ENCODE measurements around the gene GAL3ST2. TPM values are rescaled to one million over a fixed set of nuclear protein-coding genes. Genes with fewer than 3 reads are reported as not detected.
"Not testable (repeated sequence)": the region's sequence is repeated elsewhere in the genome, so short reads cannot be mapped to it uniquely, and the experiment has no call there.

Gene GAL3ST2
- total RNA-seq (2014; rRNA removed; shearing (Covaris generic)) = not detected in 2 replicates

DNA sequence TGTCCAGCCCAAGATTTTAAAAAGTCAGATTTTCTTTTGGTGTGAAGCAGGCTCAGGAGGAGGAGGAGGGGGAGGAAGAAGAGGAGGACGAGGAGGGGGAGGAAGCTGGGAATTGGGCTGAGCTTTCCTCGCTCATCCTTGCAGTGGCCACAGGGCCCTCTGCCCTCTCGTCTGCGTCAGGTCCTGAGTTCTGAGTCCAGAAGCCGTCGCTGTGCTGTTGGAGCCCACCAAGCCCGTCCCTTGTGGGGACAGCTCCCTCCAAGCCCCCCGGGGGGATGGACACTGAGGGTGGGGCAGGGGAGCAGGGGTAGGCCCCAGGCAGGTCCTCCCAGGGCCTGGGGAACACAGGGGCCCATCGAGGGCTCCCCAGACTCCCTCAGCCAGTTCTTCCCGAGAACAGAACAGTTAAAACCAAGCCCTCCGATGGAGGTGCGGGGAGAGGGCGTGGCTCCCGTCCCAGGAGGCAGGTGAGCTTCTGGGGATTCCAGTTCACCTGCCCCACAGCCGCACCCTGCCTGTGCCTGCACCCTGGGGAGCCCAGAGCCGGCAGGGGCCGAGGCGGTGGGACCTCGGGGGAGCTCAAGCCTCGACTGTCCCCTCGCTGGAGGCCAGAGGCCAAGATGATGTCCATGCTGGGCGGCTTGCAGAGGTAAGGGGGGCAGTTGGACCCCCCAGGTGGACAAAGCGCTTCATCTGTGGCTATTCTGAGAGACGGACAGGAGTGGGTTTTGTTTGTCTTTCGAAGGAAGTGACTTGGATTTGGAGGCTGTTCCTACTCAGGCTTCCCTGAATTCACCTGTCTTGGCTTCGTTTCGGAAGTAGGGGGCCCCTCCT, at the start of gene GAL3ST2:
Gene GAL3ST2, plus strand, starts transcription at position 487 of the 834 bp plus-strand sequence. Its CDS starts 134 bp downstream, at position 621.
- DNase-seq (ENCODE audit: low spot score) = no peak

GRCh38 chr2:241728000-241728399, 48.6 kb upstream of the GAL3ST2 start:
- DNase-seq (ENCODE audit: low spot score) = no peak

GRCh38 chr2:241728627-241729026, 48.0 kb upstream of the GAL3ST2 start:
- DNase-seq (ENCODE audit: low spot score) = no peak

DNA sequence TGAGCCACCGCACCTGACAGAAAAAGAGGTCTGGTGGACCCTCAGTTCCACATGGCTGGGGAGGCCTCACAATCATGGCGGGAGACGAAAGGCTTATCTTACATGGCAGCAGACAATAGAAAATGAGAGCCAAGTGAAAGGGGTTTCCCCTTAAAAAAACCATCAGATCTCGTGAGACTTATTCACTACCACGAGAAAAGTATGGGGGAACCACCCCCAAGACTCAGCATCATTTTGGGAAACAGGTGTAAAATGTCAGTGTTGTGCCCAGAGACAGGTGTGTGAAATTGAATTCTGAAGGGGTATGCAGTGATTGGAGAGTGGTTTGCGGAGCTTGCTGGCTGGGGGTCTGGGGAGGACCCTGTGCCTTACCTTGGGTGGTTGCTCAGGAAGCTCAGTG, 46.8 kb upstream of the GAL3ST2 start:
- no peak for DNase-seq (ENCODE audit: low spot score)

DNA sequence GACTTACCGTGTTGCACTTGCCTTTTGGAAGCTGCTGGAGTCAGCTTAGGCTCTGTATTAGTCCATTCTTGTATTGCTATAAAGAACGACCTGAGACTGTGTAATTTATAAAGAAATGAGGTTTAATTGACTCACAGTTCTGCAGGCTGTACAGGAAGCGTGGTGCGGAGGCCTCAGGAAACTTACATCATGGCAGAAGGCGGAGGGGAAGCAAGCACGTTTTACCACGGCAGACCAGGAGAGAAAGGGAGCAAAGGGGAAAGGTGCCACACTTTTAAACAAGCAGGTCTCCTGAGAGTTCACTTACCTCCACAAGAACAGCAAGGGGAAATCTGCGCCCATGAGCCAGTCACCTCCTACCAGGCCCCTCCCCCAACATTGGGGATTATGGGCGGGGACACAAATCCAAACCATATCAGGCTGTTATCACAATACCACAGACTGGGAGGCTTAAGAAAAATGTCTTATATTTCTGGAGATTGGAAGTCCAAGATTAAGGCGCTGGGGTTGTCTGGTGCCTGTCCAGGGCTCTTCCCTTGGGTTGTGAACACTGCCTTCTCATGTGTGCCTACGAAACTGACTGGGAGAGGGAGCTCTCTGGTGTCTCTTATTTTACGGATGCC, 45.8 kb upstream of the GAL3ST2 start:
- no peak for DNase-seq (ENCODE audit: low spot score)

DNA sequence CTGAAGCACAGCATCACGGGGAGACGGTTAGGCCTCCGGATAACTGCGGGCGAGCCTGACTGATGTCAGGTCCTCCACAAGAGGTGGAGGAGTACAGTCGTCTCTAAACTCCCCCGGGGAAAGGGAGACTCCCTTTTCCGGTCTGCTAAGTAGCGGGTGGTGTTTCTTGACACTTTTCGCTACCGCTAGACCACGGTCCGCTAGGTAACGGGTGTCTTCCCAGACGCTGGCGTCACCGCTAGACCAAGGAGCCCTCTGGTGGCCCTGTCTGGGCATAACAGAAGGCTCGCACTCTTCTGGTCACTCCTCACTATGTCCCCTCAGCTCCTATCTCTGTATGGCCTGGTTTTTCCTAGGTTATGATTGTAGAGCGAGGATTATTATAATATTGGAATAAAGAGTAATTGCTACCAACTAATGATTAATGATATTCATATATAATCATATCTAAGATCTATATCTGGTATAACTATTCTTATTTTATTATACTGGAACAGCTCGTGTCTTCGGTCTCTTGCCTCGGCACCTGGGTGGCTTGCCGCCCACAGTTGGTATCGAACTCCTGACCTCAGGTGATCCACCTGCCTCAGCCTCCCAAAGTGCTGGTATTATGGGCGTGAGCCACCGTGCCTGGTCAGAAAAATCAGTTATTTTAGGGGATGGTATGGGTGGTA, 44.0 kb upstream of the GAL3ST2 start:
- not testable (repeated sequence) for DNase-seq (ENCODE audit: low spot score)

- no peak for DNase-seq (ENCODE audit: low spot score)
Measured at GRCh38 chr2:241733391-241734207, 43.0 kb upstream of the GAL3ST2 start.

DNA sequence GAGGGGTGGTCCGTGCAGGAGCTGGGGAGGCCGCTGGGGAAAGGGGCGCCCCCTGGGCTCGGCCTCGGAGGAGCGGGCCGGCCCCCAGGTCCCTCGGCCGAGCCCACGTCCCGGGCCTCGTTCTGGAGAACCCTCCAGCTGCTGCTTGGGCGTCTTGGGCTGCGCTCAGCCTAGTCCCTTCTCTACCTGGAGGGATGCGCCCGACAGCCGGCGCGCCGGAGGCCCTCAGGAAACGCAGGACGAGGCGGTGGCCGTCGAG, 42.5 kb upstream of the GAL3ST2 start:
- no peak for DNase-seq (ENCODE audit: low spot score)

DNA sequence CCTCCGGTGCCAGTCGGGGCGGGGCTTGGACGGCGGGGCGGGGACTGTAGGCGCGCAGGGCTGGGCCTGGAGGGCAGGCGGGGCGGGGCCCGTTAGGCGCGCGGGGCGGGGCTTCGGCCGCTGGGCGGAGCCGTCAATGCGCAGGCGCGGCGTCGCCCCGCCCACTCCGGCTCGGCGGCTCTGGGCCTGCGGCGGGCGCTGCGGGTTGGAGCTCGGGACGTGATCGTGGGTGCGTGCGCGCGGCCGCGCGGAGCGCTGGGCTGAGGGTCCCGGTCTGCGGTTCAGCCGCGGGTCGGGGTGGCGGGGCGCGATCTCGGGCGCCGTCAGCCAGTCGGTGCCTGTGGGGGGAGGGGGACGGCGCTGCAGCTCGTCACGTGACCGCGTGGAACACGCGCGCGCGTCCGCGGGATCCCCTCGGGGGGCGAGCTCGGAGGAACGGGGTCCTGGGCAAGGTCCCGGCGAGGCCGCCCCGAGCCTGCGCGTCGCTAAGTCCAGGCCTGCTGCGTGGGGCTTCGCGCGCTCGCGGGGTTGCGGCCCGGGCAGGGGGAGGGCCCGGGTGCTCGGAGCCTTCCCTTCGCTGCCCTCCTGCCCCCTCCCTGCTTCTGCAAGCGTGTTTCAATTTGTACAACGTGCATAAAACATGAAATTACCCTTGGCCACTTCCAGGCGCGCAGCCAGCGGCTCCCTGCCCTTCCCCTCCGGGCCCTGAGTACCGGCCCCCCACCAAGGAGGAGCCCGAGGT, 42.0 kb upstream of the GAL3ST2 start, which contains the start of gene D2HGDH:
Gene D2HGDH, plus strand, starts transcription at position 164 of the 742 bp plus-strand sequence. CDS start 595 bp downstream, outside the sequence.
- peak; percentile 59 for DNase-seq (ENCODE audit: low spot score)

- no peak for DNase-seq (ENCODE audit: low spot score)
Measured at GRCh38 chr2:241736111-241736510, 40.5 kb upstream of the GAL3ST2 start.

DNA sequence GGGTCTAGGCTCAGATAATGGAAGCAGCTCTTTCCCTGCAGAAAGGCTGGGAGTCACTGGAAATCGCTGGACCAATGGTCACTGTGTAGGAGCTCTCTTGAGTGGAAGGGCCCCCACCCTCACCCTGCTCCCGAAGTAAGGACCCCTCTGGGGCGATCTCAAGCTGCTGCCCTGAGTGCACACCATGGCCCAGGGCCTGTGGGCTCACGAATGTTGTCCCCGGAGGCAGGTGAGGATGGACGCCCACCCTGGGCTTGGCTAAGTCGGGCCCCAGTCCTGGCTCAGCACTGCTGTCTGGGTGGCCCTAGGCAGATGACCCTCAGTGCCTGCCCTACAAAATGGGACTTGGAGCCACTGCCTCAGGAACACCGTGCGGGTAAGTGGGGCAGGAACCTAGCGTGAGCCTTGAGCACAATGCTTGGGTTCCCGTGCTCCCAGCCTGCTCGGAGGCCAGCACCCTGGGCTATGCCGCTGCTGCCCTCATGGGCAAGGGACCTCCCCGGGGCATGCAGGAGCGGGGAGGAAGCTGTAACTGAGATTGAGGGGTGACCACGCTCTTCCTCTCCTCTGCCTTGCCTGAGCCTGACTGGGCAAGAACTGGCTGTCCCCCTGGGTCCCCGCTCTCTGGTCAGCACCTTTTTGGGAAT, 38.5 kb upstream of the GAL3ST2 start:
- no peak for DNase-seq (ENCODE audit: low spot score)

DNA sequence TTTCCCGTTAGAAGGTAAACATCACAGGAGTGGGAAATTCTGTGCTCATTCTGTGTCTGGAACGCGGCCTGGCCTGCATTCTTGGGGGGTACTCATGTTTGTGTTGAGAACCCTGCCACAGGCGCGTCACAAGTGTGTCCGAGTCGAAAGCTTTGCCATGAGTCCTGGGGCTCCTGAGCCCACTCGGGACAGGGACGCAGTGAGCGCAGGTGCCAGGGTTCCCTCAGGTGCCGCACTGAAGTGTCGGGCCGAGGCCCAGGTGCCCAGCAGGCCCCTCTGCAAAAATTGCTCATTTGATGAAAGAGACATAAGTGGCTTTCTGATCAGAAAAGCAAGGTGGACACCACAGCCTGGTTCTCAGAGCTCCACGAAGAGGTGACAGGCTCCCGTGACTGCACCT, 37.4 kb upstream of the GAL3ST2 start:
- no peak for DNase-seq (ENCODE audit: low spot score)

DNA sequence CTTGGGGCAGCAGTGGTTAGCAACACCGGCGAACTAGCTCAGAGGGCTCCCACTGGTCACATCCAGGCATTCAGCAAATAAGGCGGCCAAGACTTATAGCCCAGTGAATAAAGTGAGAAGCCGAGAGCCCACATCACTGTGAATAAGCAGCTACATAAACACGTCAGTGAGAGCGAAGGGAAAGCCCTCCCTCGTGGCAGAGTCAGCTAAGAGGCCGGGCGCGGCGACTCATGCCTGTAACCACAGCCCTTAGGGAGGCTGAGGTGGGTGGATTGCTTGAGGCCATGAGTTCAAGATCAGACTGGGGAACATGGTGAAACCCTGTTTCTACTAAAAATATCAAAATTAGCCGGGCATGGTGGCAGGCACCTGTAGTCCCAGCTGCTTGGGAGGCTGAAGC, 37.0 kb upstream of the GAL3ST2 start:
- DNase-seq (ENCODE audit: low spot score) = peak; percentile 60

- peak; percentile 88 for DNase-seq (ENCODE audit: low spot score)
Measured at GRCh38 chr2:241741016-241741415, 35.6 kb upstream of the GAL3ST2 start.

GRCh38 chr2:241742320-241742939, 34.2 kb upstream of the GAL3ST2 start:
- DNase-seq (ENCODE audit: low spot score) = no peak

- DNase-seq (ENCODE audit: low spot score) = not testable (repeated sequence)
Measured at GRCh38 chr2:241743008-241743407, 33.6 kb upstream of the GAL3ST2 start.

DNA sequence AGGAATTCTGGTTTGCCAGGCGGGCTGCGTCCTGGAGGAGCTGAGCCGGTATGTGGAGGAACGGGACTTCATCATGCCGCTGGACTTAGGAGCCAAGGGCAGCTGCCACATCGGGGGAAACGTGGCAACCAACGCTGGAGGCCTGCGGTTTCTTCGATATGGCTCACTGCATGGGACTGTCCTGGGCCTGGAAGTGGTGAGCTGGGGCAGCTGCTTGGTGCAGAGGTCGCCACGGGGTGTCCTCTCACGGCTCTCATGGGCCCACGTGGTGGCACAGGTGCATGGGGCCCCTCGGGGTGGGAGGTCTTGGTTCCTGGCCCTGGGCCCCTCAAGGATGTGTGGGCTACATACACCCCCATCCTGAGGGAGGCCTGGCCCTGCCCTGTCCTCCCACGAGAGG, 33.0 kb upstream of the GAL3ST2 start:
- DNase-seq (ENCODE audit: low spot score) = no peak

DNA sequence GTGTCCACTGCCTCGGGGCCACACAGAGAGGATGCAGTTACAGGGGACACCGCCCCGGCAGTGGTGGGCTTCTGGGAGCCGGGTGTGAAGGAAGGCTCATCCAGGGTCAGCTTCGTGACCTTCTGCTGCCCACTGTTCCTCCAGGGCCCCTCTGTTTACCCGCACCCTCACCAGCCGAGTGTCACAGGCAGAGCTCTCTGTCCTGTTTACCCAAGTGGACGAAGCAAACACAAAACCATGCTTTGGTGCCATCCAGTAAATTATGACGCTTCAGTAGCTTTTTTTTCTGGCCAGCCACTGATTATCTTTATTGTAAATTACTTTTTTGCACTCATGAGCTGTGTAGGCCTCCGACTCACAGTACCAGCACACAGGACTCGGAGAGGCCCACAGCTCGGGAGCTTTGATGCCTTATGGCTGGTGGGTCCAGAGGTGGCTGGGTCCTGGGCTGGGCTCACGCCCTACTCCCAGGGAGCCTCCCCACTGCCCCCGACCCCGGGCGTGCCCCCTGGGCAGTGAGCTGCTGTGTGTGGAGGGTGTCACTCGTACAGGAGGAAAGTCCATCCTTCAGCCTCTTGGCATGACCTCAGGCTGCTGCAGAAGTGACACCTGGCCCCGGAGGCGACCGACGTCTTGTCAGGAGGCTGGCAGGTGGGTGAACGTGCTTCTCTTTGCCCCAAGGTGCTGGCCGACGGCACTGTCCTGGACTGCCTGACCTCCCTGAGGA, 32.4 kb upstream of the GAL3ST2 start:
- no peak for DNase-seq (ENCODE audit: low spot score)

GRCh38 chr2:241745276-241745675, 31.3 kb upstream of the GAL3ST2 start:
- DNase-seq (ENCODE audit: low spot score) = no peak

GRCh38 chr2:241746084-241746483, 30.5 kb upstream of the GAL3ST2 start:
- DNase-seq (ENCODE audit: low spot score) = no peak
